Ishikawa (cell line): ENCODE measurements around the gene EPS8L3.

Source experiments
- CEBPB ChIP-seq: IDR thresholded peaks from 2 replicates; pipeline ENCODE4 v1.6.1; 2012
- CREB1 ChIP-seq: IDR thresholded peaks from 2 replicates; pipeline ENCODE4 v1.6.1; 2012; ENCODE audit warnings: low read depth
- EGR1 ChIP-seq: IDR thresholded peaks from 2 replicates; pipeline ENCODE4 v1.6.1; 2012
- EP300 ChIP-seq: IDR thresholded peaks from 2 replicates; pipeline ENCODE4 v1.6.1; 2012; ENCODE audit warnings: borderline replicate concordance
- NFIC ChIP-seq: IDR thresholded peaks from 2 replicates; pipeline ENCODE4 v1.6.1; 2012
- RAD21 ChIP-seq: IDR thresholded peaks from 2 replicates; pipeline ENCODE4 v1.6.1; 2012; ENCODE audit warnings: low read depth
- TEAD4 ChIP-seq: IDR thresholded peaks from 2 replicates; pipeline ENCODE4 v1.6.1; 2012
- YY1 ChIP-seq: IDR thresholded peaks from 2 replicates; pipeline ENCODE4 v1.6.1; 2012; ENCODE audit warnings: low read depth
- ZBTB7A ChIP-seq: IDR thresholded peaks from 2 replicates; pipeline ENCODE4 v1.6.1; 2012; ENCODE audit warnings: low read depth
- TF ChIP-seq, protein P1 (sequence below): IDR thresholded peaks from 2 replicates; pipeline ENCODE4 v1.6.1; 2012

DNA sequence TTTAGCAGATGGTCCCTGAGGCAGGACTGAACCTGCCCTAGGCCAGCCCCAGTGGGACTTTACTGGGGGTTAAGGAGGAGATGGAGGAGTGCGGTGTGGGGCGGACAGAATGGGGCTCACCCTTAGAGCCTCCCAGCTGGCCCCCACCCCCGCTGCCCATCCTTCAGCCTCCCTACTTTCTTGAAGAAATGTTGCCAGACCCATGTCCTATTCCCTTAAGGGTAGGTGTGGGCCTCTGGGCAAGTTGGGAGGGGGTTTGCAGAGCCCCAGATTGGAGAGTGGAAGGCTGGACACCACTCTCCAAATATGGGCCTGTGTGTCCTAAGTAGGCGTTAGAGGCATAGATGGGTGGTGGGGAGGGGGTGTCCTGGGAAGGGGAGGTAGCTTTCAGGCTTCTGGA, 19.2 kb upstream of the EPS8L3 start:
- TF ChIP-seq NFIC (no peak), YY1 (no peak), CREB1 (no peak), RAD21 (no peak), TEAD4 (no peak), CEBPB (no peak), ZBTB7A (no peak), EP300 (no peak), EGR1 (no peak)
- TF ChIP-seq, protein P1, sequence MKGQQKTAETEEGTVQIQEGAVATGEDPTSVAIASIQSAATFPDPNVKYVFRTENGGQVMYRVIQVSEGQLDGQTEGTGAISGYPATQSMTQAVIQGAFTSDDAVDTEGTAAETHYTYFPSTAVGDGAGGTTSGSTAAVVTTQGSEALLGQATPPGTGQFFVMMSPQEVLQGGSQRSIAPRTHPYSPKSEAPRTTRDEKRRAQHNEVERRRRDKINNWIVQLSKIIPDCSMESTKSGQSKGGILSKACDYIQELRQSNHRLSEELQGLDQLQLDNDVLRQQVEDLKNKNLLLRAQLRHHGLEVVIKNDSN, result no peak
